ENCODE data around the gene ATG13.

The ATG13 gene

GRCh38 chr11:46633291-46634217 is 16.2 kb downstream of the ATG13 start:
- TF ChIP-seq CTCF (IDR thresholded peaks at IDR 0.05; ENCODE audit: low read depth, low read length) = no peak
- no peak for DNase-seq (ENCODE audit: low read depth in 2 of 2)

GRCh38 chr11:46635557-46636139 is 18.3 kb downstream of the ATG13 start:
- no peak for DNase-seq (ENCODE audit: low read depth in 2 of 2)
- H3K4me3 ChIP-seq (replicated peaks in 1 of 2; ENCODE audit: low read depth in 2 of 2, low read length in 2 of 2) = no peak overlapping the region
- no peak for TF ChIP-seq CTCF (IDR thresholded peaks at IDR 0.05; ENCODE audit: low read depth, low read length)

More at GRCh38 chr11:46633291-46634217, 16.2 kb downstream of the ATG13 start:
- H3K4me3 ChIP-seq (replicated peaks in 1 of 2; ENCODE audit: low read depth in 2 of 2, low read length in 2 of 2) = no peak overlapping the region

- TF ChIP-seq CTCF (IDR thresholded peaks at IDR 0.05; ENCODE audit: low read depth, low read length) = no peak
- DNase-seq (ENCODE audit: low read depth in 2 of 2) = no peak
- no peak overlapping the region for H3K4me3 ChIP-seq (replicated peaks in 1 of 2; ENCODE audit: low read depth in 2 of 2, low read length in 2 of 2)
Measured at GRCh38 chr11:46637546-46637945, 20.2 kb downstream of the ATG13 start.

- H3K4me3 ChIP-seq (replicated peaks in 1 of 2; ENCODE audit: low read depth in 2 of 2, low read length in 2 of 2) = no peak overlapping the region
- TF ChIP-seq CTCF (IDR thresholded peaks at IDR 0.05; ENCODE audit: low read depth, low read length) = no peak
- DNase-seq (ENCODE audit: low read depth in 2 of 2) = no peak
Measured at GRCh38 chr11:46639197-46639839, 22.0 kb downstream of the ATG13 start.

- no peak for TF ChIP-seq CTCF (IDR thresholded peaks at IDR 0.05; ENCODE audit: low read depth, low read length)
- no peak overlapping the region for H3K4me3 ChIP-seq (replicated peaks in 1 of 2; ENCODE audit: low read depth in 2 of 2, low read length in 2 of 2)
Measured at GRCh38 chr11:46640036-46640788, 22.9 kb downstream of the ATG13 start.

GRCh38 chr11:46641639-46642038 is 24.3 kb downstream of the ATG13 start:
- no peak for TF ChIP-seq CTCF (IDR thresholded peaks at IDR 0.05; ENCODE audit: low read depth, low read length)
- no peak for DNase-seq (ENCODE audit: low read depth in 2 of 2)
- no peak overlapping the region for H3K4me3 ChIP-seq (replicated peaks in 1 of 2; ENCODE audit: low read depth in 2 of 2, low read length in 2 of 2)

More at GRCh38 chr11:46640036-46640788, 22.9 kb downstream of the ATG13 start:
- DNase-seq (ENCODE audit: low read depth in 2 of 2) = no peak

Measured in cardiac fibroblast (primary cell).